NB4 (cell line): ENCODE data around the gene SYNGR1.

Source experiments
- DNase-seq: peaks from one replicate; pipeline ENCODE4 v3.0.0; 2010; ENCODE audit warnings: low read depth
- H3K4me3 ChIP-seq: one replicate; pipeline ENCODE4 v1.5.1; 2011; ENCODE audit warnings: mild to moderate bottlenecking, low read depth, low read length, moderate library complexity
- CTCF ChIP-seq: IDR thresholded peaks from one replicate; pipeline ENCODE4 v1.5.1; 2012; ENCODE audit warnings: low read depth, low read length
- MAX ChIP-seq: IDR thresholded peaks from 2 replicates; pipeline ENCODE4 v1.6.1; 2011; ENCODE audit warnings: low read depth, low read length
- MYC ChIP-seq: IDR thresholded peaks from 2 replicates; pipeline ENCODE4 v1.6.1; 2011; ENCODE audit warnings: low read depth, low read length
- POLR2A ChIP-seq: IDR thresholded peaks from 2 replicates; pipeline ENCODE4 v1.6.1; 2011; ENCODE audit warnings: mild to moderate bottlenecking; ENCODE audit not compliant: insufficient read length; ENCODE audit errors: extremely low read depth

The SYNGR1 gene

DNA sequence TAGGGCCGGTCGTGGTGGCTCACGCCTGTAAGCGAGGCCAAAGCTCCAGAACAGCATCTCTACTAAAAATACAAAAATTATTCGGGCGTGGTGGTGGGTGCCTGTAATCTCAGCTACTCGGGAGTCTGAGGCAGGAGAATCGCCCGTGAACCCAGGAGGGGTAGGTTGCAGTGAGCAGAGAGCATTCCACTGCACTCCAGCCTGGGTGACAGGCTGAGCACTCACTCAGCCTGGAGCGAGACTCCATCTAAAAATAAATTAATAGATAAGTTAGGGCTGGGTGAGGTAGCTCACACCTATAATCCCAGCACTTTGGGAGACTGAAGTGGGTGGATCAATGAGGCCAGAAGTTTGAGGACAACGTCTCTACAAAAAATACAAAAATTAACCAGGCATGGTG lies 39.6 kb downstream of the SYNGR1 start:
- TF ChIP-seq POLR2A (no peak), MAX (no peak), CTCF (no peak), MYC (no peak)
- no peak overlapping the region for H3K4me3 ChIP-seq
- DNase-seq: no peak

DNA sequence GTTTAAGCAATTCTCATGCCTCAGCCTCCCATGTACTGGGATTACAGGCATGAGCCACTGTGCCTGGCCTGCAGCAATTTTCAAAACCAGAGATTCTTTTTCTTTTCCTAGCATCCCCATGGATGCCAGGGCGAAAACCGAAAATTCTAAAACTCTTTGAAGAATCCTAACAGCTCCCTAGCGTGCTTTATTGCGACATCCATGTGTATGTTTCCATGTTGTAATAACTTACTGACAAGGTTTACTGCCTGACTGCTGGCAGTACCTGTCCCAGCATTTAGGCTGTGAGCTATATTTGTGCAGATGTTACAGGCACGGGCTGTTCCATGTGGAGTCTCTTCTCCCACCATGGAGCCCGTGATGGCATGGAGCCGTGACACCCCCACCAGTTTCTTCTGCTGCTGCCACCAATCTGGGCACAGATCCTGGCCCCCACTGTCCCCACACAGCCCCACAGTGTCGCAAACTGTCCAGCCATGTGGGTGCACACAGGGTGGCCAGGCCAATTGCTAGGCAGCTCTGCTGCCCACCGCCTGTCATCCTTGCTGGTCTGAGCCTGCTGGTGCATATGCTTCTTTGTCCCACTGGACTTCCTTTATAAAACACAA lies 42.7 kb downstream of the SYNGR1 start:
- peak; percentile 54 for DNase-seq
- H3K4me3 ChIP-seq: no peak overlapping the region
- TF ChIP-seq MYC: no peak
- TF ChIP-seq POLR2A: no peak
- TF ChIP-seq MAX: no peak
- TF ChIP-seq CTCF: no peak

DNA sequence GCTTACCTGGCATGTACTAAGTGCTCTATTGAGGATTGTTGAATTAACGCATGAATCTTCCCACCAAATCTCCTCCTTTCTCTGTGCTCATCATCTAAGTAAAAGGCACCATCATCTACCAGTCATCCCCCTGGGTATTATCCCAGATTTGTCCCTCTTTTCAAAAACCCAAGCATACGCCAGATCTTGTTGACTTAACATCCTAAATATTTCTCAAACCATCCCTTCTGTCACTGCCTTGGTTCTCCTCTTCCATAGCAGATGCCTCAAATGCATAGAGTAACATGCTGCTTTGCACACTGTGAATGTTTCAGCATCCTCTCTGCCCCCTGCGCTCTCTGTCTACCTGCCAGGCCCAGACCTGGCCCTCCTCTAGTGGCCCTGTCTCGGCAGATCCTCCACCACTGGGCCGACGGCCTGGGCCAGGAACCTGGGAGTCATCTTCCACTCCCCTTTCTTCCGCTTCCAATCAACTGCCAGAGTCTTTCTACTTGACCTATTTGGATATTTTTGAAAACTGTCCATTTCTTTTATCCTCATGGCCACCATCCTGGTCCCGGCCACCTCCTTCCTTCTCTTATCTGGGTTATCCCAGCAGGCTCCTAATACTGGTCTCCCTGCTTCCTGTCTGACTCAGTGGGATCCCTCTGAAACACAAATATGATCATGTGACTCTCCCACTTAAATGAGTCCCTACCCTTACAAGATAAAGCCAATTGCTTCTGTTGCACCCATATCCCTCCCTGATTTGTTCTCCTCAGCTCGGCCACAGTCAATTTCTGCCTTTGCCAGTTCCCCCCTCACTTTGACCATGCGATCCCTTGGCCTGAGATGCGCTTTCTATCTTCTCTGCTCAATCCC lies 46.4 kb downstream of the SYNGR1 start:
- no peak for TF ChIP-seq POLR2A
- no peak for TF ChIP-seq MAX
- no peak for TF ChIP-seq CTCF
- no peak for TF ChIP-seq MYC
- H3K4me3 ChIP-seq: no peak overlapping the region
- DNase-seq: no peak

- no peak for TF ChIP-seq CTCF
- no peak for TF ChIP-seq MYC
- no peak for TF ChIP-seq POLR2A
- no peak for TF ChIP-seq MAX
- no peak for DNase-seq
- H3K4me3 ChIP-seq: no peak overlapping the region
Observed at GRCh38 chr22:39396797-39397195, 47.0 kb downstream of the SYNGR1 start.

GRCh38 chr22:39401301-39401631 lies 51.5 kb downstream of the SYNGR1 start:
- TF ChIP-seq POLR2A (no peak), CTCF (no peak)
- H3K4me3 ChIP-seq: no peak overlapping the region
- no peak for DNase-seq
